WTC11 (cell line): ENCODE measurements around the gene MPP2. TPM values are rescaled to one million over a fixed set of nuclear protein-coding genes. Genes with fewer than 3 reads are reported as not detected.

Experiments
- ATAC-seq: fragments of 200-7000 bp; cut with Tn5 transposase; 2 replicates; pipeline ENCODE4 v1.10.0; 2021; ENCODE audit warnings: mild to moderate bottlenecking, moderate library complexity
- CTCF ChIA-PET: fragments of 300-600 bp; sonication (Branson Sonifier 250); formaldehyde crosslinking; loops from one replicate; lab custom pipeline; 2021; ENCODE audit warnings: antibody characterized with exemption; lab: Charles Lee
- POLR2A ChIA-PET: fragments of 350-600 bp; sonication (Branson Sonifier 250); formaldehyde crosslinking; loops from one replicate; lab custom pipeline; 2021; ENCODE audit warnings: antibody characterized with exemption; lab: Charles Lee
- DNase-seq: peaks from one replicate; pipeline ENCODE4 v3.0.0; 2021; ENCODE audit warnings: low spot score
- H3K27ac Mint-ChIP-seq: 2 replicates; pipeline ENCODE4 v1.8.0; 2021; ENCODE audit warnings: mixed read lengths
- H3K27me3 Mint-ChIP-seq: 2 replicates; pipeline ENCODE4 v1.8.0; 2021; ENCODE audit warnings: low read depth, mild to moderate bottlenecking, moderate library complexity, mixed read lengths
- H3K36me3 Mint-ChIP-seq: 2 replicates; pipeline ENCODE4 v1.8.0; 2021; ENCODE audit warnings: mixed read lengths
- H3K4me1 Mint-ChIP-seq: 2 replicates; pipeline ENCODE4 v1.8.0; 2022; ENCODE audit warnings: mixed read lengths
- H3K4me3 Mint-ChIP-seq: 2 replicates; pipeline ENCODE4 v1.8.0; 2021; ENCODE audit warnings: mild to moderate bottlenecking, moderate library complexity, mixed read lengths
- H3K9me3 Mint-ChIP-seq: 2 replicates; pipeline ENCODE4 v1.8.0; 2021; ENCODE audit warnings: mixed read lengths
- AR ChIP-seq: fragments of 250-450 bp; sonication (Bioruptor Pico); IDR thresholded peaks from 2 replicates; pipeline ENCODE4 v1.9.0; 2021; ENCODE audit warnings: mild to moderate bottlenecking
- CDX4 ChIP-seq: fragments of 250-450 bp; sonication (Bioruptor Pico); IDR thresholded peaks from 2 replicates; pipeline ENCODE4 v1.9.0; 2021; ENCODE audit warnings: moderate library complexity, mild to moderate bottlenecking, inconsistent platforms, borderline replicate concordance
- CREB1 ChIP-seq: sonication (generic); formaldehyde crosslinking; IDR thresholded peaks from 2 replicates; pipeline ENCODE4 v1.8.0; 2023; ENCODE audit warnings: mild to moderate bottlenecking, missing genetic modification reagents
- EMX1 ChIP-seq: fragments of 250-450 bp; sonication (Bioruptor Pico); IDR thresholded peaks from 2 replicates; pipeline ENCODE4 v1.8.0; 2021; ENCODE audit warnings: mild to moderate bottlenecking
- ETV6 ChIP-seq: sonication (generic); formaldehyde crosslinking; IDR thresholded peaks from 2 replicates; pipeline ENCODE4 v1.8.1; 2022; ENCODE audit warnings: mild to moderate bottlenecking, missing genetic modification reagents
- FOXP1 ChIP-seq: sonication (generic); formaldehyde crosslinking; IDR thresholded peaks from 2 replicates; pipeline ENCODE4 v1.8.0; 2022; ENCODE audit warnings: missing genetic modification reagents, mild to moderate bottlenecking, moderate library complexity, borderline replicate concordance
- GRHL2 ChIP-seq: fragments of 250-450 bp; sonication (Bioruptor Pico); IDR thresholded peaks from 2 replicates; pipeline ENCODE4 v1.8.0; 2022; ENCODE audit warnings: mild to moderate bottlenecking, moderate library complexity; ENCODE audit not compliant: insufficient replicate concordance, severe bottlenecking
- IRF2 ChIP-seq: sonication (generic); formaldehyde crosslinking; IDR thresholded peaks from 2 replicates; pipeline ENCODE4 v1.8.0; 2022; ENCODE audit warnings: low read depth, missing genetic modification reagents, borderline replicate concordance
- JAZF1 ChIP-seq: fragments of 250-450 bp; sonication (Bioruptor Pico); IDR thresholded peaks from 2 replicates; pipeline ENCODE4 v1.9.0; 2021; ENCODE audit warnings: moderate library complexity, mild to moderate bottlenecking, inconsistent platforms
- KAT7 ChIP-seq: sonication (generic); formaldehyde crosslinking; IDR thresholded peaks from 2 replicates; pipeline ENCODE4 v1.8.1; 2023; ENCODE audit warnings: missing genetic modification reagents, mild to moderate bottlenecking, borderline replicate concordance
- MLX ChIP-seq: sonication (generic); formaldehyde crosslinking; IDR thresholded peaks from 2 replicates; pipeline ENCODE4 v1.8.1; 2023; ENCODE audit warnings: mild to moderate bottlenecking, missing genetic modification reagents, moderate library complexity
- NFYB ChIP-seq: sonication (generic); formaldehyde crosslinking; conservative IDR thresholded peaks from 2 replicates; pipeline ENCODE4 v1.8.0; 2022; ENCODE audit warnings: low read depth, missing genetic modification reagents
- NR1H2 ChIP-seq: sonication (generic); formaldehyde crosslinking; IDR thresholded peaks from 2 replicates; pipeline ENCODE4 v1.9.0; 2021; ENCODE audit warnings: mild to moderate bottlenecking, moderate library complexity, missing genetic modification reagents
- PREB ChIP-seq: sonication (generic); formaldehyde crosslinking; IDR thresholded peaks from 2 replicates; pipeline ENCODE4 v1.8.1; 2022; ENCODE audit warnings: mild to moderate bottlenecking, missing genetic modification reagents, moderate library complexity, borderline replicate concordance
- TEAD1 ChIP-seq: sonication (generic); formaldehyde crosslinking; IDR thresholded peaks from 2 replicates; pipeline ENCODE4 v1.8.0; 2022; ENCODE audit warnings: mild to moderate bottlenecking, missing genetic modification reagents
- TP53 ChIP-seq: sonication (generic); formaldehyde crosslinking; IDR thresholded peaks from 2 replicates; pipeline ENCODE4 v1.8.1; 2023; ENCODE audit warnings: mild to moderate bottlenecking, missing genetic modification reagents
- ZNF121 ChIP-seq: sonication (generic); formaldehyde crosslinking; IDR thresholded peaks from 2 replicates; pipeline ENCODE4 v1.8.0; 2023; ENCODE audit warnings: missing genetic modification reagents
- ZNF138 ChIP-seq: sonication (generic); formaldehyde crosslinking; conservative IDR thresholded peaks from 2 replicates; pipeline ENCODE4 v1.8.1; 2022; ENCODE audit warnings: mild to moderate bottlenecking, moderate library complexity, missing genetic modification reagents
- ZNF396 ChIP-seq: fragments of 250-450 bp; sonication (Bioruptor Pico); IDR thresholded peaks from 2 replicates; pipeline ENCODE4 v1.8.0; 2021; ENCODE audit warnings: mild to moderate bottlenecking, moderate library complexity, borderline replicate concordance
- total RNA-seq: library from RNA; stranded (reverse); gene quantifications from 3 replicates; pipeline ENCODE4 v1.2.3, GENCODE V29; 2021

The MPP2 gene
- total RNA-seq, 1 experiment from 2014 or later, result 29.3 TPM

- TF ChIP-seq CDX4 (CRISPR knock-in tag) (no peak), ZNF138 (CRISPR knock-in tag) (no peak)
These were observed 2.3 kb upstream of the MPP2 start (continued) for GRCh38 chr17:43909537-43910231.

- ATAC-seq (peak; percentile 8; the same call in 1 of the 2 replicates), DNase-seq (peak; percentile 66)
- peak overlapping the region; percentile 90 for H3K4me3 Mint-ChIP-seq
- ChIA-PET POLR2A (interaction anchor here (1.2 kb wide), 1 partner anchor 264 kb away, joined by 3 read pairs; no protein-coding TSS in a partner anchor), CTCF (interaction anchor here (1.1 to 7.7 kb wide), 10 partner anchors 8 to 260 kb away, joined by 3 to 49 read pairs (median 10); partner anchors contain the start of gene PPY)
- H3K9me3 Mint-ChIP-seq, result no peaks in the 10 kb centered on the region
- no peak overlapping the region for H3K27ac Mint-ChIP-seq
- peaks cover 26% of the 10 kb centered on the region for H3K4me1 Mint-ChIP-seq
- peaks cover 49% of the 10 kb centered on the region for H3K27me3 Mint-ChIP-seq
- 0 out of 2 replicates have a peak, but pooled peaks have one; percentile 49 for TF ChIP-seq TEAD1 (CRISPR knock-in tag)
- TF ChIP-seq GRHL2, result no peak
- TF ChIP-seq CREB1 (CRISPR knock-in tag), result no peak
- peak; percentile 85; the same call in 1 of the 2 replicates for TF ChIP-seq ZNF121 (CRISPR knock-in tag)
- H3K36me3 Mint-ChIP-seq, result no peaks in the 10 kb centered on the region
These were observed 824 bp upstream of the MPP2 start for GRCh38 chr17:43907998-43908721.

GRCh38 chr17:43906951-43907424 is 348 bp downstream of the MPP2 start:
- POLR2A ChIA-PET, result no interaction called here
- DNase-seq, result peak; percentile 29
- Mint-ChIP-seq H3K27me3 (peaks cover 49% of the 10 kb centered on the region), H3K4me3 (peak overlapping the region; percentile 90), H3K4me1 (peaks cover 30% of the 10 kb centered on the region), H3K9me3 (no peaks in the 10 kb centered on the region), H3K36me3 (no peaks in the 10 kb centered on the region), H3K27ac (no peak overlapping the region)
- no peak for ATAC-seq
- TF ChIP-seq ETV6 (CRISPR knock-in tag) (no peak), TP53 (CRISPR knock-in tag) (no peak), MLX (CRISPR knock-in tag) (no peak), AR (CRISPR knock-in tag) (no peak), FOXP1 (CRISPR knock-in tag) (no peak), KAT7 (CRISPR knock-in tag) (no peak), GRHL2 (no peak), NFYB (CRISPR knock-in tag) (no peak), EMX1 (no peak), JAZF1 (CRISPR knock-in tag) (no peak), PREB (no peak), NR1H2 (no peak), ZNF138 (CRISPR knock-in tag) (no peak), ZNF396 (CRISPR knock-in tag) (no peak), IRF2 (no peak)
- CTCF ChIA-PET, result interaction anchor here (0.6 to 7.7 kb wide), 14 partner anchors 11 to 582 kb away, joined by 3 to 49 read pairs (median 6); partner anchors contain the start of genes CD300LG and PPY
